Endometrium (tissue), 2 donors: ENCODE measurements around the gene MSI2.
"Not testable (repeated sequence)": the region's sequence is repeated elsewhere in the genome, so short reads cannot be mapped to it uniquely, and the experiment has no call there.

Experiments
- FAIRE-seq: peaks from 2 replicates; lab custom pipeline; 2012; peaks lifted over from hg19 to GRCh38; lab: Jason Lieb, UNC
- donor health status: control.
- donor health status: control.

Gene MSI2

DNA sequence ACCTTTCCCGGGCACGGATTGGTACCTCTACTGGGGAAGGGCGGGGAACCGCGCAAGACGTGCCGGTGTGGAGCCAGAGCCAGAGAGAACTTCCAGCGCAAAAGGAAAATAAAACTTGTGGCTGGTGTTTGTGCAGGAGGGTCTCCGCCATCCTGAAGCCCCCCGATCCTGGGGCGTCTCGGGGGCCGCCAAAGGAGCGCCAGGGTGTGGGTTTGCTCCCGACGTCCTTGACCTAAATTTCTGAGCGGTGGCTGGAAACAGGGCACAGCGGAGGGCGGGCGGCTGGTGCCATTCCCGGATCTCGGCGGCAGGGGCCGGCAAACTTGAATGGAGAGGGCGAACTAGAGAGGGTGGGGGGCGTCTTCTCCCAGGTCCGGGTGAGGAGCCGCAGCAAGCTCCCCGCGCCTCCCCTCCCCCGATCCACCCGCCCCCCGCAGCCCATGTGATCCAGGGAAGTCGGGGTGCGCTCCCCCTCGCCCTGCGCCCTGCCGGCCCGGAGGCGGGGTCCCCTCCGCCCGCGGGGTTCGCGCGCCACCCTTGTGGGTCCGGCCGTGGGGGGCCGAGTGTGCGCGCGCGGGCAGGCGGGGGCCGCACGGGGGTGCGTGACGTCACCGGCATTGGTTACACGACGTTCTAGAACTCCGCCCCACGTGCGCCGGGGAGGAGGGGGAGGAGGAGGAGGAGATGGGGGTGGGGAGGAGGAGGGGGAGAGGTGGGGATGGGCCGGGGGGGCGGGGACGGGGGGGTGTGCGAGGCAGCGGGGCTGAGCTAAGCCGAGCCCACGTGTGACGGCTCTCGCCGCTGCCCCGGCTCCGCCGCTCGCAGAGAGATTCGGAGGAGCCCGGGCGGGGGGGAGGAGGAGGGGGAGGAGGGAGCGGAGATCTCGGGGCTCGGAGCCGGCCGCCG is at the start of gene MSI2:
TSS of gene MSI2 (plus strand) at position 748 of the 906 bp plus-strand sequence. CDS start 220 bp downstream, outside the sequence.
- no peak for FAIRE-seq

DNA sequence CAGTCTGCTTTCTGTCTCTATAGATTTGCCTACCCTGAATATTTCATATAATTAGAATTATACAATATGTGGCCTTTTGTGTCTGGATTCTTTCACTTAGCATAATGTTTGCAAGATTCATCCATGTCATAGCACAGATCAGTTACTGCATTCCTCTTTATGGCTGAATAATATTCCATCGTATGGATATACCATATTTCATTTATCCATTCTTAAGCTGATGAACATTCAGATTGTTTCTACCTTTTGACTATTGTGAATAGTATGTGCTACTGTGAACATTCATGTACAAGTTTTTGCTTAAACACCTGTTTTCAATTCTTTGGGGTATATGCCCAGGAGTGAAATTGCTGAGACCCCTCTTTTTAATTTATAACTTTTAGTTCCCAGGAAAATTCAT is 49.4 kb upstream of the MSI2 start:
- FAIRE-seq = no peak

DNA sequence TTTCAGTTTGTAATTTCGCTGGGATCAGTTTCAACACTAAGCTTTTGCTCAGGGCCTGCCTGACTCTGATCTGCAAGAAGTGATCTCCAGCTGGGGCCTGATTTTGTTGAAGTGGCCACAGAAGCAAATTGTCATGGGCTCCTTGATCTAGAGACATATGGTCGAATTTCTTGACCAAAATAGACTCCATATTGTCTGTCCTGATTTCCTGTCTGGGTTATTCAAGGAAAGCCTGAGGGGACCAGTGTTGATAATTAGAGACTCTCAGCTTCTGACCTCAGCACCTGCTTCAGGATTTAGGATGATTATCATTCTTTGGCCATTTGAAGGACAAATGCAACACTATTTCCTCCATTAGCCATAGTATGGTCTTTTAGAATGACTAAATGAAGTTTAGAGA is 48.9 kb upstream of the MSI2 start:
- FAIRE-seq = no peak

DNA sequence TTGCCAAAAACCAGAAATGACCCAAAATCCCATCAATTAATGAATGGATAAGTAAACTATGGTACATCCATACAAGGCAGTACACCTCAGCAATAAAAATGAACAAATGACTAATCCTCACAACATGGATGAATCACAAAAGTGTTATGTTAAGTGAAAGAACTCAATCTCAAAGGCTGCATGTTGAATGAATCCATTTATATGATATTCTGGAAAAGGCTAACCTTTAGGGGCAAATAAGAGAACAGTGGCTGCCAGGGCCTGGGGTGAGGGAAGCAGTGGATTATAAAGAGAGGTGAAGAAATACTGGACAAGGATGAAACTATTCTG is 46.1 kb upstream of the MSI2 start:
- no peak for FAIRE-seq

DNA sequence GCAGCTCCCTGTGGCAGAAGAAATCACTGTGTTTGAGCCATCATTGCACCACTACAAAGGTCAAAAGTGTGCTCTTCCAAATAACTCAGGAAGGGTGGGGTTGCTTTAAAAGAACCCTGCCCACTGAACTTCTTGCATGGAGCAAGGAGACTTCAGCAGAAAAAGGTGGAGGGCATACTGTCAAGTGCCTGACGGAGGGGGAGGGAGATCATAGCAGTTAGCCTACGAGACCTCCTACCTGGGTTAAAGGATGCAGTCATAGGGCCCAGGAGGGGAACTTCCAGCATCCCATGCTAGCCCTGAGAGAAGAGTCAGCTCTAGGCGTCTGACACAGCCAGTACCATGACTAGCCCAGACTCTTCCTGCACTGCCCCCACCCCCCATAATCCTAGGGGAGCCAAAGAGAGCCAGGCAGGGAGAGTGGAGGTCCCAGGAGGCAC is 45.3 kb upstream of the MSI2 start:
- FAIRE-seq = no peak

DNA sequence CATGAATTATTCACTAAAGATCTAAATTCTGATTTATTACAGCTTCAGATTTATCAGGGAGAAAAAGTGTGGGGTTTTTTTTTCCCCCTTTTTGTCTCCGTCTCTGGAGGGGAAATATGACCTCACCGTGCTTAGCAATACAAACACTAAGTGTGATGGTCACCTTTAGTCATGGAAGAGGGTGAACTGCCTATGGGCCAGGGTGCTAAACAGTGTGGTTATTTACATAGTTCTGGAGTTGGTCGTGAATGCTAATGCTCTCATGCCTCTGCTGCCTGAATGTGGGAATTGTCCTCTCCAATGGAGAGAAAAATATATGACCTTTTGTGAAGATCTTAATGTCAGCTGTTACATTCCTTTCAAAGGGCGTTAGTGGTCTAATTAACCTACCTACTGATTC is 44.8 kb upstream of the MSI2 start:
- FAIRE-seq = no peak

DNA sequence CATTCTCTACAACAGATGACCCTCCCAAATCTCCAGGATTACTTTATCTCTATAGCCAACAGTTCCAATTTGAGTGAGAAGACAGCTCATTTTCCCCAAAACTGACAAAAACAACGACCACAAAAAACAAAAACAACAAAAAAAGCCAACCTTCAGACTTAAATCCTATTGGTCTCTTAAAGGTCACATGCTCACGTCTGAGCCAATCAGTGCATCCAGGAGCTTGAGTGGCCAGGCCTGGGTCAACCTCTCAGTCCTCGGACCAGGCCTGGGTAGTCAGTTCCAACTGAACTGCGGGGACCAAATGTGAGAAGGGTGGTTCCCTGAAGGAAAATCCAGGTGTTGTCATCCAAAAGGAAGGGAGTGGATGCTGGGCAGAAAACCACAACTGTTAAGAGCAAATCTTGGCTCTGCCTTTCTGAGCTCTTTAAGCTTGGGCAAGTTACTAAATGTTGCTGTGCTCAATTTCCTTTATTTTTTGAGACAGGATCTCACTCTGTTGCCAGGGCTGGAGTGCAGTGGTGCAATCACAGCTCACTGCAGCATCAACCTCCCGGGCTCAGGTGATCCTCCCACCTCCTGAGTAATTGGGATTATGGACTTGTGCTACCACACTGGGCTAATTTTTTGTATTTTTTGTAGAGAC is 43.0 kb upstream of the MSI2 start:
- no peak for FAIRE-seq

DNA sequence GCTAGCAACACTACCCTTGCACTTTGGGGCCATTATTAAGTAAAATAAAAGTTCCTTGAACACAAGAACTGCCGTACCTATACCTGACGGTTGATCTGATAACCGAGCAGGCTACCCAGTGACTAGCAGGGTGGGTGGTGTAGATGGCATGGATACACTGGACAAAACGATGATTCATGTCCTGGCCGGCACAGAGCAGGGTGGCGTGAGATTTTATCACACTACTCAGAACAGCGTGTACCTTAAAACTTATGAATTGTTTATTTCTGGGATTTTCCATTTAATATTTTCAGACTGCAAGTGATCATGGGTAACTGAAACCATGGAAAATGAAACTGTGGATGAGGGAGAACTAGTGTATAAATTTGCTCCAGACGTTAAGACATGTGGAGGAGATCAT is 41.0 kb upstream of the MSI2 start:
- FAIRE-seq = no peak

DNA sequence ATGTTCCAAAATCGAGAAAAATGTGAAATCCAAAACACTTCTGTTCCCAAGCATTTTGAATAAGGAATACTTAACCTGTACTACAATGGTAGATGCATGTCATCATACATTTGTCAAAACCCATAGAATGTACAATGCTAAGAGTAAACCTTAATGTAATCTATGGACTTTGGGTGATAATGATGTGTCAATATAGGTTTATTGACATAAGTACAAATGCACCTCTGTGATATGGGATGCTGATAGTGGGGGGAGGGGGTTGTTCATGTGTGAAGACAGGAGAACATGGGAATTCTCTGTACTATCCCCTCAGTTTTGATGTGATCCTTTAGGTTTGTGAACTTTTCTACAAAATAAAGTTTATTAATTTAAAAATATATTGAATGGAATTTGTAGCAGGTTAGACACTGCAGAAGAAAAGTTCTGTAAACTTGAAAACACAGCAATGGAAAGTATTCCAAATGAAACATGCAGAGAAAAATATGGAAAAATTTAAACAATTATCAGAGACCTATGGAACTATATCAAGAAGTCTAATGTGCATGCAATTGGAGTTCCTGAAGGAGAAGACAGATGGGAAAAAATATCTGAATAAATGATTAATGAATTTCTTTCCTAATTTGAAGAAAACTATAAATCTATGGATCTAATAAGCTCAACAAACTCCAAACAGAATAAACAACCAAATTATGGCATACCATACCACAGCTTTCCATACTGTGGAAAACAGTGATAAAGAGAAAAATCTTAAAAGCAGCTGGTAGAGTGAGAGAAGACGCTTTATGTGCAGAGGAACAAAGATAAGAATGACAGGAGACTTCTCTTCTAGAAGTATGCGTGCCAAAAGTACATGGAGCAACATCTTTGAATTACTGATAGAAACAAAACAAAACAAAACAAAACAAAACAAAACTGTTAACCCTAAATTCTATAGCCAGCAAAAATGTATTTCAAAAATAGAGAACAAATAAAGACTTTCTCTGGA is 34.7 kb upstream of the MSI2 start:
- no peak for FAIRE-seq

DNA sequence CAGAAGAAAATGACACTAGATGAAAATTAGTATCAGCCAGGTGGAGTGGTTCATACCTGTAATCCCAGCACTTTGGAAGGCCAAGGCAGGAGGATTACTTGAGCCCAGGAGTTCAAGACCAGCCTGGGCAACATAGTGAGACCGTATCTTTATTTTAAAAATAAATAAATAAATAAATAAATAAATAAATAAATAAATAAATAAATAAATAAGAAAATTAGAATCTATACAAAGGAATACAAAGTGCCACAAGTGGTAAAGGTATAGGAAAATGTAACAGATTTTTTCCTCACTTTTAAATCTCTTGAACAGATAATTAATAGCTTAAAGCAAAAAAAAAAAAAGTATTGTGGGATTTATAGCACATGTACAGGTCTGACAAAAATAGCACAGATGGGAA is 33.9 kb upstream of the MSI2 start:
- FAIRE-seq = not testable (repeated sequence)

DNA sequence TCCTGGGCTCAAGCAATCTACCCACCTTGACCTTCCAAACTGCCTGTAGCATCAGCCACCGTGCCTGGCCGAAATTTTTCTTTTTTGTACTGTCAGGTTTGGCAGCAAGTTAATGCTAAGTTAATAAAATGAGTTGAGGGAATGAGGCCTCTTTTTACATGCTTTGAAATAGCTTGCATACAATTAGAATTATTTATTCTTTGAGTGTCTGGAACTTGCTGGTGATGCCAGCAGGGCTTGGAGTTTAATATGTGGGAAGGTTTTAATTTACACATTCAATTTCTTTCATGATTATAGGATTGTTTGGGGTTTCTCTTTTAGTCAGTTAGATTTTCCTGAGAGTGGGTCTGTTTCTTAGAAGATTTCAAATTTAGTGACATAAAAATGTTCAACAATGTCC is 31.2 kb upstream of the MSI2 start:
- no peak for FAIRE-seq

DNA sequence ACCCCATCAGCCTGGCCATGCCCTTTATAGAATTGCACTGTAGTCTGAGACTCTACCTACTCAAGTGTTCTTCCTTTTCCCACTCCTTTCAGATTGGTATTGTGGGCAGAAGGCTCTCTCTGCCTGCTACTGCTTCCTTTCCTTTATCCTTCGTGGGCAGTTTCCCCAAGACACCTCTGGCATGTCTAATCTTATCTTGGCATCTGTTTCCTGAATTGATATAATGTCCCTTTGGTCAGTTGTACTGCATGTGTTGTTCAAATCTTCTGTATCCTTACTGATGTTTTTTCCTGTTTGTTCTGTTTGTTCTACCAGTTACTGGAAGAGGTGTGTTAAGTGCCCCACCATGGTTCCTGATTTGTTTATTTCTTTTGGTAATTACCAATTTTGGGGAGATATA is 29.5 kb upstream of the MSI2 start:
- FAIRE-seq = no peak

DNA sequence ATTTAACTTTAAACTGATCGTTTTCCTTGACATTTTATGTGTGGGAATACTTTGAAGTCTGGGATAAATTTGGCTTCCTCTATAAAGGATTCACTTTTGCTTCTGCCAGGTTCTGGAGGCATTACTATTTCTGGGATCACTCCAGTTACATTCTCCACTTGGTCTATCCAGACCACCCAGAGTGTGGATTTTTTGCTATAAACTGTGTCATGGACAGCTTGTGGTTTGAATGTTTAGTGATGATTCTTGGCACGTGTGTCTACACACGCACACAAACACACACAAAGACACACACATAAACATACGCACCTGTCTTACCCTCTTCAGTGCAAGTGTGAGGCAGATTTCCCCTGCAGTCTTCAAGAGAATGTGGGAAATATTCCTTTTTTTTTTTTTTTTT is 27.4 kb upstream of the MSI2 start:
- no peak for FAIRE-seq

DNA sequence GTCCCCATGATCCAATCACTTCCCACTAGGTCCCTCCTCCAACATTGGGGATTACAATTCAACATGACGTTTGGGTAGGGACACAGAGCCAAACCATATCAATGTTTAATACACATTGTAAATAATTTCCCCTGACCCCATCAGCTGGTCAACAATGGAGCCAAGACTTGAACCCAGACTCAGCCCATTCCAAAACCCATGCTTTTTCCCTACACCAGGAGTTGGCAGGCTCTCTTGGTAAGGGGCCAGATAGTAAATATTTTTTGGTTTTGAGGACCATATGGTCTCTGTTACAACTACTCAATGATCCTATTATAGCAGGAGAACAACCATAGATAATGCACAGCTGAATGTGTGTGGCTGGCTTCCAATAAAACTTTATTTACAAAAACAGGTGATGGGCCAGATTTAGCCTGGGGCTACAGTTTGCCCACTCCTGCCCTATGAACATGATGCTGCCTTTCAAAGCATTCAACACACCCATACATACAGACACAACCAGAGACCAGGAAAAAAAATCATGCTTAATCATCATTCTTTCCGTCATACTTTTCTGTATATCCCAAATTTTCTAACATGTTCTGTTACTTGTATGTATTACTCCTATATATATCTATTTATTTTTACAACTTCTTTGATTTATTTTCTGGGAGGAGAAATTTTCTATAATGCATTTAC is 22.1 kb upstream of the MSI2 start:
- FAIRE-seq = no peak

DNA sequence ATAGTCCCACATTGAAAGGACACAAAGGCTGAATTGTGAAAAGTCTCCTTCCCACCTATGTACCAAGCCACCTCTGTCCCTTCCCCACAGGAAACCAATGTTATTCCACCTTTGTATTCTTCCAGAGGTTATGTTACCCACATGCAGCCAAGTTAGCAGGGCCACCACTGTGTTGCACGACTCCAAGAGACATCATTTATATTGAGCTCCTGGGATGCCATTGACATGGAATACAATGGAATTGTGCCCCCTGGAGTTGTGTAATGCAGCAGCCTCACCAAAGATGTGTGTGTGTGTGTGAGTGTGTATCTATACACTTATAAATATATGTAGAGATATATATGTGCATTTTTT is 21.6 kb upstream of the MSI2 start:
- FAIRE-seq = no peak

DNA sequence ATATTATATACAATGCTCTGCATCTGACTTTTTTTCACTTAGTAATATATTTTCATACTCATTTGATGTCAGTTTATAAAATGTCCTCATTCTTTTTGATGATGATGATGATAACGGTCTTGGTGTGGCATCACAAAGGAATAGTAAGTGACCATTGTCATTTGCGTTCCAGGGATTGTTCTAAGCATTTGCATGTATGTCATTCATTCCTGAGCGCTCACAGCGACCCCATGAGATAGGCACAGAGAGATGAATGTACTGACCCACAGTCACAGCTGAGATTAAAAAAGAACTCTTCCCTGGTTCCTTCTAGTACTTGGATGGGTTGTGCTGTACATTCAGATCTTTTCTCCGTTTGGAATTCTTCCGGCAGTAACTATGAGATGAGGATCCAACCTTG is 21.2 kb upstream of the MSI2 start:
- FAIRE-seq = no peak

DNA sequence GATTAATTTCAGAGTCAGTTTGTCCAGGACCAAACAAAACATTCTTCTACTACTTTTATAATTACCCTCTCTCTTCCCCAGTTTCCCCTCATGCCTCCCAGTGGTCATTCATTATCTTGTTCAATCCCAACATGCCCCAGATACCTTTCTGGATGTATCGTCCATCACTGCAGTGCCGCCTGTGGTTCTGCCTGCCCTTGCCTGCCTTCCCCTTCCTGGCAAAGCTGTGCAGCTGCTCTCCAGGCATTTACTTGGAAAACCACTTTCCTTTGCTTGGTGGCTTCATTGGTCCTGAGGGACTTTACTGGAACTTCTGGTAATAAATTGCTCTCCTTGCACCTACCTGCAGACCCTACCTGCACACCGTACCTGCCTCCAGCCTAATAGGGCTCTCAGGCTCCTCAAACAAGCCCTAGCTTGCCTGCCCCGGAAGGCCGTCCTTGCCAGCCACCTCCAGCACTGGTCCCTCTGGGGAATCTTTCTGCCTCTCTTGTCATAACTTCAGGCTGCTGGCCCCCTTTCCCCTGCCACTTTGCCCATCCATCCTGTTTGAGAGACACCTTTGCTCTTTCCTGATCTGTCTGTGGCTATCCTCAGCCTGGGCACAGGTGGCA is 19.5 kb upstream of the MSI2 start:
- no peak for FAIRE-seq

DNA sequence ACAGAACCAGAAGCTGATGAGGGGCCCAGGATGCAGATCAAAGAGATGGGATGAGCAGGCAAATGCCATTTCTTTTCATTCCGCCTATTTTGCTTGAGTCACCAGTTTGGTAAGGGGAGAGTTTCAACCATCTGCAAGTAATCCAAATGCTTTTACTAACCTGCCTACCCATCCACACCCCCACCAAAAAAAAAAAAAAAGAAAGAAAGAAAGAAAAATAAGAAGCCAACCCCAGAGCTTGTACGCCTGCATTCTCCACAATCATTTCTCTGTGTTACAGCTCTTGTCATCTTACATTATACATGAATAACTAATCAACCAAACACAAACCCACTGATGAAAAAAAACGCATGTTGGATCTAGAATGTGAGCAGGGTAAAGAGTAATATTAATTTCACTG is 15.7 kb upstream of the MSI2 start:
- FAIRE-seq = no peak

DNA sequence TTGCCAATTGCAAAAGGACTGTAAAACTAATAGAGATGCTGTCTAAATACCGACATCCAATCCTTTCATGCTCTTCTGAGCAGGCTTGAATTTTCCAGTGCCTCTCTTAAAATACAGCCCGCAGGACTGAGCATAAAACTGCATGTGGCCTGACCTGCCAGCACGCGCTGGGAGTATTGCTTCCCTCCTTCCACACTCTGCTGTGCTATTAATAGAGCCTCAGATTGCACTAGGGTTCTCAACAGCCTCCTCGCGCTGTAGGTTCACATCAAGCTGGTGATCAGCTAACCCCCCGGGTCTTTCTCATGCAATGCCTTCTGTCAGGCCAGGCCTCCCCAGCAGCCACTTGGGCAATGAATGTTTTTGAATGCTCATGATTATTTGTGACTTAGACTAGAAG is 14.2 kb upstream of the MSI2 start:
- FAIRE-seq = no peak

DNA sequence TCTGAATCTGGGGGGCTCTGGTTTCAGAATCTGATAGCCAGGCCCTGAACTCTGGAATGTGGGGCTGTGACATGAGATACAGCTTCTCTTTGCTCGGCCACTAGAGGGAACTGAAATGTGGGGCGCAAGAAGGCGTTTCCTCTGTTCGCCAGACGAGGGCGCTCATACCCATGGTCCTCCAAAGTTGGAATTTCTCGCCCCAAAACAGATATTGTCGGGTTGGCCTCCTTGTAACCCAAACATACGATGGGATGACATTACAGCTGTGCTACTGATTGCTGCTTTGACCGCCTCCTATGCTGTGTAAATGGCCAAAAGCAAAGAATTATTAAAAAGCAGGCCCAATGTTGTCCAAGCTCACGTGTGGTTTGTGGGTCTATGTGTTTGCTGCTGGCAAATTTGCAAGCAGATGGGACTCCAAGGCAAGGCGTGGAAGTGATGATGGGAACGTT is 13.1 kb upstream of the MSI2 start:
- no peak for FAIRE-seq

DNA sequence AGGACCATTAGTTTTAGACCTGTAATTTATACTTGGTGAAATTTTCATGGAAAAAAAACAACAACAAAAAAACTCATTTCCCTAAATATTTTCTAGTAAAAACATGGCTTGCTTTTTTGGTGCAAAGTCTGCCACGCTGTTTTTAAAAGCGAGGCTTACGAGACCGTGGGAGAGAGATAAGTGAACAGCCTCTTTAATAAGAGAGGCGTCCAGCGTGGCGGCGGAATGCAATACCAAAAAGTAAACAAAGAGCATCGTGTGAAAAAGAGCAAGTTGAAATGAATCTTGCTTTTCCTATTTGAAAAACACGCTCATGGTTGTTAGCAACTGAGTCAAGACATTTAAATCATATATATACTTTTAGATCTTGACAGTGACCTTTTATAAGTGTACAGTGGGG is 10.5 kb upstream of the MSI2 start:
- no peak for FAIRE-seq

DNA sequence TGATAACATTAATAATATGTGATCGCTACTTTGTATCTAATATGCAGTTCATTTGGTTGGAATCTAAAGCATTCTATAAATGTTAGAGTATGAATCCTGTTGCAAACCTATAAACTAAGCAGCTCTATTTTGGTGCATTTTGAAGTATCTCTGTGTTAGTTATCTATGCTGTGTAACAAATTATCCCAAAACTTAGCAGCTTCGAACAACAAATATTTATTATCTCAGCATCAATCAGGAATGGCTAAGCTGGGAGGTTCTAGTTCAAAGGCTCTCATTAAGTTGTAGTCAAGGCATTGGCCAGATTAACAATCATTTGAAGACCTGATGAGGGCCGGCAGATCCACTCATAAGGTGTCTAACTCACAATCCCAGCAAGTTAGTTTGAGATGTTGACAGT is 10.1 kb upstream of the MSI2 start:
- FAIRE-seq = no peak
